ENCODE results near the gene FBXO42.
"Not testable (repeated sequence)": the region's sequence is repeated elsewhere in the genome, so short reads cannot be mapped to it uniquely, and the experiment has no call there.

The FBXO42 gene

DNA sequence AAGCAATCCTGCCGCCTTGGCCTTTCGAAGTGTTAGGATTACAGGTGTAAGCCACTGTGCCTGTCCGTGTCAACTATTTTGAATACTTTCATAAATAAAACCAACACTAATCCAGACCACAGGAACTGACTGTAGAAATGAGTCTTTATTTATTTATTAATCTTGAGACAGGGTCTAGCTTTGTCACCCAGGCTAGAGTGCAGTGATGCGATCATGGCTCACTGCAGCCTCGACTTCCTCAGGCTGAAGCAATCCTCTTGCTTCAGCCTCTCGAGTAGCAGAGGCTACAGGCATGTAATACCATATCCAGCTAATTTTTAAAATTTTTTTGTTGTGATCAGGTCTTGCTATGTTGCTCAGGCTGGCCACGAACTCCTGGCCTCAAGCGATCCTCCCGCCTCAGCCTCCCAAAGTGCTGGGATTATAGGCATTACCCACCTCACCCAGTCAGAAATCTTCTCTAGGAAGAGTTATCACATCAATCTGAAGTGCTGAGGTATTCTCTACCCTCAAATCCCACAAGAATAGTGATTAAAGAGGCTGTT lies 93.6 kb downstream of the FBXO42 start:
- no peak for DNase-seq

- DNase-seq, result no peak
Observed at GRCh38 chr1:16257968-16258367, 94.3 kb downstream of the FBXO42 start.

DNA sequence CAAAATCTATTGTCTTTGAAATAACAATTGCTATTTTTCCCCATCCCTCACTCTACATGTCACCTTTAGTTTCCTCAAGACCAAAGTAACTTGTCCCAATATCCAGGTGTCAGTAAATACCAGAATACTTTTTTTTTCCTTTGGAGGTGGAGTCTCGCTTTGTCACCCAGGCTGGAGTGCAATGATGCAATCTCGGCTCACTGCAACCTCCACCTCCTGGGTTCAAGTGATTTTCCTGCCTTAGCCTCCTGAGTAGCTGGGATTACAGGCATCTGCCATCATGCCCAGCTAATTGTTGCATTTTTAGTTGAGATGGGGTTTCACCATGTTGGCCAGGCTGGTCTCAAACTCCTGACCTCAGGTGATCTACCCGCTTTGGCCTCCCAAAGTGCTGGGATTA lies 94.7 kb downstream of the FBXO42 start:
- DNase-seq, result not testable (repeated sequence)

DNA sequence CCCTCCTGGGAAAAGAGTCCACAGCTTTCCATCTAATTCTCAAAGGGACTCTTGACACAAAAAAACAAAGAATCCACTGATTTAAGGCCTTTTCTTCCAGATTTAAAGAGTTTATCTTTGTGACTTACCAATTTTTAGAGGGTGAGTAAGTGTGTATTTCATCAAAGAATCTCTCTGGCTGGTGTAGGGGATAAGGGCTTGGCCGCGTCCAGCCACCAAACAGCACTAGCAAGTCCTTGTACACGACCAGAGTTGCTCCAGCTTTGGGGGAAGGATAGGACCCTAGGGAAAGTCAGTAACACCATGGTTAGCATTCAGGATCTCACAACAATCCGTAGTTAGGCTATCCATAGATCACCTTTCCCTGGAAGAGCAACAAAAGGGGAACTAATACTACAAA lies 95.8 kb downstream of the FBXO42 start:
- DNase-seq, result no peak

DNA sequence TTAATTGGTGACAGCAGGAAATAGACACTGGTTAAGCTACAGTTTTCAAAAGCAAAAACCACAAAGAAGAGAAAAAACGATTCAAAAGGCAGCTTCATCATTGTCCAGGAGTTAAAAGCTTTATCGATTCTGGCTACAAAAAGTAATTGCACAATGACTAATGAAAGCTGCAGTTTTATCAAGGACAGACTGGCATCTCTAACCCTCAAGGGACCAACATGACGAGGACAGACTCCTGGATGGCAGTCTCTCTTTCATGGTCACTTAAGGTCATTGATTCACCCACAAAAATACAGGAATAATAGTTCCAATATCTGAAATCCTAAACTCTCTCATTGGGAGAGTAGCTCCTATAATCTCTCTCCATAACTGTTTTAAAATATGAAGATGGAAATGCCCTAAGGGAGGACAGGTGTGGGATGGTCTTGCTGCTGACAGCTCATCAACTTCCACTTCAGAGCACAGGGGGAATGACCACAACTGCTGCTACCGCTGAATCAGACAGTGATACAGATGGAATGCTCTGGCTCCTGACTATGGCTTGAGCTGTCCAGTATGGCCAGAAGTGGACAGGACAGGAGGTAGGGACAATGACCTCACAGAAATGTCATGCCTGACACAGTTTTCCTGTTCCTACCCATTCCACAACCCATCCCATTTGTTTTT lies 97.9 kb downstream of the FBXO42 start:
- no peak for DNase-seq

DNA sequence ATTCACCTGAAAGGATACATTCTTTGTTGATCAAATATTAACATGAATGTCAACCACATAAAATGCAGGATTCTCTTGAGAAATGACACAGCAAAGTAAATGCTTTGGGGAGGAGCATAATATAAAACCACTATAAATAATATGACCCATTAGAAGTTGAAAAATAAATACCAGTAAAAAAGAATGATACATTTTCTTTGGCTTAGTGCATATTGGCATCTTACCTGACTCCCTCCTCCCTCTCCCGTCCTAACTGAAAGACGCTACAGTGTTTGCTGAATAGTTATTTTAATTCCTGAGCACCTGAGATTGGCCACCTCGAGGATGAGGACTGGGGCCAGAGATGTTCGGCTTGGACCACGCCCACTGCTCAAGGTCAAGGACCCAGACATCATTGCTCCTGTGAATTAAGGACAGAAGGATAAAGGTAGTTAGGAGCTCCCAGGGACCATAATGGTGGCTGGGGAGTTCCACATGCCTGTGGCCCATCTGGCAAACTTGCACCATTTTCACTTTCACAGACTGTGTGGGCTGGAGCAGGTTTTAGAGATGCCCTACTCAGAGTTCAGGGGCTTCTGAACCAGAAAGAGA lies 98.9 kb downstream of the FBXO42 start:
- no peak for DNase-seq

- DNase-seq, result no peak
Observed at GRCh38 chr1:16252912-16253311, 99.4 kb downstream of the FBXO42 start.

- no peak for DNase-seq
Observed at GRCh38 chr1:16251381-16251780, 100.9 kb downstream of the FBXO42 start.

- no peak for DNase-seq
Observed at GRCh38 chr1:16250524-16251251, 101.6 kb downstream of the FBXO42 start.

DNA sequence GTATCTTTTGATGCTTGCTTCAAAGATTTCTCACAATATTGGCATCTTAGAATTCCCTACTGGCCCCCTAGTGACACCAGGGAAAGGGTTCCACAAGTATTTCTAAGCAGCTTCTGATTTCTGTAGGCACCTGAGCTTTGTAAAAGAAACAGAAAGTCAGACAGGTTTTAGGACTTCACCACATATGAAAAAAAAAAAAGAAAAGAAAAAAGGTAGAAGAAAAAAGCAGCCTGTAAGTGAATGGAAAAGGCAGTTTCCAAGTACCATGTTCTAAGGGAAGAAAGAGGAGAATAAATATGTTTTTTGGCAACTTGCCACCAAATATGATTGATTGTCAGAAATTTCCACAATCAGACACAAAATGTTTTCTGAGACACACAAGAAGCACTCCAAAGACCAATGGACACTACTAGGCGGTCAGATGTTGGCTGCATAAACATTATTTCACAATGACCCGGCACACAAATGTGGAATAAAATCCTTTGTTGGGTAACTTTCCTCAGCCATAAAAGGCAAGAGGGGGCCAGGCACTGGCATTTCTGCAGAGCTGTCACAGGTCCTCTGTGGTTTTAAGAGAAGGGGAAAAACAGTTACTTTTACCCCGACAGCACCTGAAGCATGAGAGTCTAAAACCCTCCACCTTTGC lies 102.6 kb downstream of the FBXO42 start:
- DNase-seq, result no peak

DNA sequence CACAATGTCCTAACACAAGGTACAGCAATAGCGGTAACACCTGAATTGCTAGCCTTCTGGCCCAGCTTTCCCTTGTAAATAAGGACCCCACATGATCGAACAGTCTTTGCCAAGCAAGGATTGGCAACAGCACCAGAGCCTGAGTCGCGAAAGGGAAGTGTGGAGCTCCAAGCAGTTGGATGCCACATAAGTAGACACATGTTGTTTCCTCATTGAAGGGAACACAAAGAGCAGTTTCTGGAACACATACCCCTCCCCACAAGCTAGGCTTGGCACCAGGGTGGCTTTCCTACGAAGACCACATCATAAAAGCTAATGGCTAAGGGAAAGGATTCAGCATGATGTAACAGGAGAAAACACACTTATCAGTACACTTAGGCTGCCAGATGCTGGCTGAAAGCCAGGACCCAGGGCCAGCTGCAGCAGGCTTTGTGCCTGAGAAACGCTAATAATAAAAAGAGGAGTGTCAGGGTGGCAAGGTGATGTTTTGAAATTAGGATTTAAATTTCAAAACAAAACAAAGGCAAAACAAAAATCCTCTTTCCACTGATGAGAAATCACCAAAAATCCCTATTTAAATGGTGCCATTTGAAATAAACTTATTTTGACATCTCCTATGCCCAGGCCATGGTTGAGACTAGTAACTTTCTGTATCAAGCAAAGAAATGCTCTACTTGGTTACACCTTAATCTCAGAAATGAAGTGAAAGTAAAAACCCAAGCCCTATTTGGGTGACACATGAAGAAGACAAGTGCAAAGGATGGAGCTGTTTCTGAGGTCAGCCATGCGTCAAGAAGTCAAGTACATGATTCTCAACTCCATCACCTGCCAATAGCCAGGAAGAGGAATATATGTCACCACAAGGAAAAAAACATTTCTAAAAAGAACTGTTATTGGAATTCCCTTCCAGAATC lies 103.4 kb downstream of the FBXO42 start:
- DNase-seq, result no peak

DNA sequence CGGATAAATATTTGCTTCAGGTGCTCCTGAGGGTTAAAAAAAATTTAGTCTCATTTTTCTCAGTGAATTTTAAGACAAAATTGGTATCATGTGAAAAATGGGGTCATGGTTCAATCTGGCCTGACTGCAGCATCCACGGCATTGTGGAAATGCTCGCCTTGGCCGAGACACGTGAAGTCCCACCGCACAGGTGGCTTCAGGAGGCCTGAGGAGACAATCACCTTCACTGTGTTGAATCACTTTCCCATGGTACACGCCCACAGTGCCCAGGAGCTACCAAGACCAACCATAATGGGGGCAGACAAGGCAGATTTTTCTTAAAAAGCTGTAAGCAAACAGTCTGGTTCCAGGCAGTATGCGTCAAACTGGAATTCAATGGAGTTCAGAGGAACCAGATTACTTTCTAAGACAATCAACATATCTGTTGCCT lies 104.3 kb downstream of the FBXO42 start:
- DNase-seq, result no peak

DNA sequence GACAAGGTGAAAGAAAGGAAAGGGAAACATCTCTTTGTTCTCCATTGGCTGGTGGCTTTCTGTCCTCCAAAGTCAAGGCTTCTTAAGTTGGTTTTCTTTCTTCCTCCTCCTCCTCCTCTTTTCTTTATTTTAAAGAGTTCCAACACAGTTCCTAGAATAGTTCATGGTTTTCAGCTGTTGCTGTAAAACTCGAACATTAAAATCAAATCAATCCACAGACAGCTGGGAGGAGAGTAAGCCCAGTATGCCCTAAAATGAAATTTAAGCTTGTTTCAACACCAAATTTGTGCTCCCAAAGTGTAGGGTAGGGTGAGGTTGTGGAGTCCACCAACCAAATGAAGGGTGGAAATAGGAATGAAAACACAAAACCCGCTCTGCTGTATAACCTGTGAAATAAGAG lies 104.8 kb downstream of the FBXO42 start:
- DNase-seq, result no peak

- DNase-seq, result no peak
Observed at GRCh38 chr1:16246961-16247360, 105.3 kb downstream of the FBXO42 start.

DNA sequence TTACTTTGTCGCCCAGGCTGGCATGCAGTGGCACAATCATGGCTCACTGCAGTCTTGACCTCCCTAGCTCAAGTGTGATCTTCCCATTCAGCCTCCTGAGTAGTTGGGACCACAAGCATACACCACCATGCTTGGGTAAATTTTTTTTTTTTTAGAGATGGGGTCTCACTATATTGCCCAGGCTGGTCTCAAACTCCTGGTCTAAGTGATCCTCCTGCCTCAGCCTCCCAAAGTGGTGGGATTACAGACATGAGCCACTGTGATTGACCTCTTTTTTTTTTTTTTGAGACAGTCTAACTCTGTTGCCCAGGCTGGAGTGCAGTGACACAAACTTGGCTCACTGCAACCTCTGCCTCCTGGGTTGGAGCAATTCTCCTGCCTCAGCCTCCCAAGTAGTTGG lies 106.0 kb downstream of the FBXO42 start:
- not testable (repeated sequence) for DNase-seq

DNA sequence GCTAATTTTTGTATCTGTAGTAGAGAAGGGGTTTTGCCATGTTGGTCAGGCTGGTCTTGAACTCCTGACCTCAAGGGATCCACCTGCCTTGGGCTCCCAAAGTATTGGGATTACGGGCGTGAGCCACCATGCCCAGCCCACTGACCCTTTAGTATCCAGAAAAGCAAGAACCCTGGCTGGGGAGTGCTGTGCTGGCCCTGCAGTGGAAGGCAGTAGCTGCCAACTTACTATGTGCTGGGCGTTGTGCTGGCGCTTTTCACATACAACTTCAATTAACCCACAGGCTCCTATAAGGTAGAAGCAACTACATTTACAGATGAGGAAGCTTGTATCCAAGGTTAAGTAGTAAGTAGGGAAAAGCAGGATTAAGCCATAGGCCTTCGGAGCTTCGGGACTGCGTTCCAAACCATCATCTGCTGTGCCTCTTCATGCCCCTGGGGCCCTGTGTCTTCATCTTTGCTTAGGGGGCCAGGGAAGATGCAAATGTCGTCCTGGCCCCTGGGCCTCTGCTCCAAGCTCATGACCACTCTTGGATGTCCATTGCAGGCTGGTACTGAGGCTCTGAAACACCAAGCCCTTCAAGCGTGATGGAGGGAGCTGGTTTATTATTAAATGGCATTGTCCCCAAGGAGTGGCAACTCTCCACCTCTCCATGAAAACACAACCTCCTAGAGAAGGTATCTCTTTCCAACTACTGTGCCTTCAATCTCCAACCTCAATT lies 106.6 kb downstream of the FBXO42 start:
- no peak for DNase-seq

GRCh38 chr1:16244650-16245285 lies 107.5 kb downstream of the FBXO42 start:
- DNase-seq, result no peak

- DNase-seq, result peak; percentile 55 to 75 (median 60)
Observed at GRCh38 chr1:16243936-16244649, 108.2 kb downstream of the FBXO42 start.

DNA sequence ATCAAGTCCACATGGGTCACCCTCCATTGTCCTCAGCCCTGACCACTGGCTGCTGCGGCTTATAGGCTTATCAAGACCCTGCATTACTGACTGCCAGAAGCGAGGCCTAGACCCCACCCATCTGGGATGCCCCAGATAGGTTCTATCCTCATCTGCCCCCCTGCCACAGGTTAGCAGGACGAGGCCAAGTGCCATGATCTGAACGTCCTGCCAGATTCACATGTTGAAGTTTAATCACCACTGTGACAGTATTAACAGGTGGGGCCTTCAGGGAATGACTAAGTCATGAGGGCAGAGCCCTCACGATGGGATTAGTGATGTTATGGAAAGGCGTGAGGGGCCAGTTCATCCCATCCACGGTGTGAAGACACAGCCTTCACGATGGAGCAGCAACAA lies 109.1 kb downstream of the FBXO42 start:
- no peak for DNase-seq

- DNase-seq, result no peak
Observed at GRCh38 chr1:16242556-16243214, 109.6 kb downstream of the FBXO42 start.

All from stimulated activated naive CD4-positive, alpha-beta T cell (primary cell).